Measurements from ENCODE around the gene SLC25A21.

DNA sequence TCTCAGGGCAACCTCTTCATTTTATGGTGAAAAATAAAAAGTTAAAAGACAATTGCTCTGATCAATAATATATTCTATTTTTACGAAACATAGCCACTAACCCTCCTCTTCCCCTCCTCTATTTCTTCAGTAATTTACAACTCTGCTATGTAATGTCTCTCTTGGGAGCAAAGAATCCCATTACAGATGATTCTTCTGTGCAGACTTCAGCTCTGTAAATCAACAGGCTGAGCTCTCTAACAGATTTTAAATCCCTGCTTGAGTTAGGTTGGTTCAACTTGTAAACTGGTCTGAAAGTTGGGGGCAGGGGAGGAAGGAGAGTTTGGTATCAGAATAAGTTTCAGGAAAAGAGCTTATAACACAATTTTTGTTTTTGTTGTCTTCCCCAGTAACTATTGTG lies 151.0 kb downstream of the SLC25A21 start:
- TF ChIP-seq, protein P1, sequence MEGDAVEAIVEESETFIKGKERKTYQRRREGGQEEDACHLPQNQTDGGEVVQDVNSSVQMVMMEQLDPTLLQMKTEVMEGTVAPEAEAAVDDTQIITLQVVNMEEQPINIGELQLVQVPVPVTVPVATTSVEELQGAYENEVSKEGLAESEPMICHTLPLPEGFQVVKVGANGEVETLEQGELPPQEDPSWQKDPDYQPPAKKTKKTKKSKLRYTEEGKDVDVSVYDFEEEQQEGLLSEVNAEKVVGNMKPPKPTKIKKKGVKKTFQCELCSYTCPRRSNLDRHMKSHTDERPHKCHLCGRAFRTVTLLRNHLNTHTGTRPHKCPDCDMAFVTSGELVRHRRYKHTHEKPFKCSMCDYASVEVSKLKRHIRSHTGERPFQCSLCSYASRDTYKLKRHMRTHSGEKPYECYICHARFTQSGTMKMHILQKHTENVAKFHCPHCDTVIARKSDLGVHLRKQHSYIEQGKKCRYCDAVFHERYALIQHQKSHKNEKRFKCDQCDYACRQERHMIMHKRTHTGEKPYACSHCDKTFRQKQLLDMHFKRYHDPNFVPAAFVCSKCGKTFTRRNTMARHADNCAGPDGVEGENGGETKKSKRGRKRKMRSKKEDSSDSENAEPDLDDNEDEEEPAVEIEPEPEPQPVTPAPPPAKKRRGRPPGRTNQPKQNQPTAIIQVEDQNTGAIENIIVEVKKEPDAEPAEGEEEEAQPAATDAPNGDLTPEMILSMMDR (IDR thresholded peaks at IDR 0.05), result no peak
- no peak for TF ChIP-seq POLR2A (IDR thresholded peaks at IDR 0.05)

Measured in stomach (tissue), 4 donors.